CD4-positive, alpha-beta memory T cell (primary cell): ENCODE measurements around the gene DRC1. TPM values are rescaled to one million over a fixed set of nuclear protein-coding genes. Genes with fewer than 3 reads are reported as not detected.
"Not testable (repeated sequence)": the region's sequence is repeated elsewhere in the genome, so short reads cannot be mapped to it uniquely, and the experiment has no call there.

Experiments used
- CTCF ChIA-PET: fragments of 350-600 bp; sonication (Branson Sonifier 250); formaldehyde crosslinking; loops from one replicate; lab custom pipeline; 2021; ENCODE audit warnings: inconsistent platforms; ENCODE audit not compliant: partially characterized antibody; lab: Charles Lee
- POLR2A ChIA-PET: fragments of 350-600 bp; sonication (Branson Sonifier 250); formaldehyde crosslinking; loops from one replicate; lab custom pipeline; 2021; ENCODE audit not compliant: partially characterized antibody; lab: Charles Lee
- DNase-seq, 5 donors: peaks; one replicate each; pipeline versions ENCODE4 v3.0.0 to v3.0.0-alpha.2; 2020 to 2022; ENCODE audit warnings: mixed read lengths in 1 of 5
- H3K27ac ChIP-seq: one replicate; pipeline ENCODE4 v1.7.0; 2013; ENCODE audit warnings: low read depth, low read length
- H3K27me3 ChIP-seq: 2 replicates; pipeline ENCODE4 v1.7.0; 2013; ENCODE audit warnings: mild to moderate bottlenecking, low read length, moderate library complexity; ENCODE audit not compliant: insufficient read depth
- H3K36me3 ChIP-seq: 2 replicates; pipeline ENCODE4 v1.7.0; 2013; ENCODE audit warnings: mild to moderate bottlenecking, low read length, moderate library complexity; ENCODE audit not compliant: insufficient read depth
- H3K4me1 ChIP-seq: 2 replicates; pipeline ENCODE4 v1.7.0; 2013; ENCODE audit warnings: mild to moderate bottlenecking, low read length, moderate library complexity; ENCODE audit not compliant: insufficient read depth
- H3K4me3 ChIP-seq, 2 donors: one replicate each; pipeline ENCODE4 v1.7.0; 2013; ENCODE audit warnings: low read length in 2 of 2, mild to moderate bottlenecking in 1 of 2
- H3K9me3 ChIP-seq, 2 donors: one replicate each; pipeline ENCODE4 v1.7.0; 2013; ENCODE audit warnings: low read length in 2 of 2, control low read depth in 1 of 2; ENCODE audit not compliant: control insufficient read depth in 1 of 2
- H3K27ac Mint-ChIP-seq, 7 donors: one replicate each; pipeline ENCODE4 v1.8.0; 2020 to 2021; ENCODE audit warnings: mixed read lengths in 7 of 7, mild to moderate bottlenecking in 6 of 7, inconsistent platforms in 3 of 7, moderate library complexity in 3 of 7
- H3K27me3 Mint-ChIP-seq, 2 donors: one replicate each; pipeline ENCODE4 v1.8.0; 2020 to 2021; ENCODE audit warnings: mixed read lengths in 2 of 2
- H3K36me3 Mint-ChIP-seq, 2 donors: one replicate each; pipeline ENCODE4 v1.8.0; 2020 to 2021; ENCODE audit warnings: mixed read lengths in 2 of 2, inconsistent platforms in 1 of 2, mild to moderate bottlenecking in 1 of 2
- H3K4me1 Mint-ChIP-seq, 4 donors: one replicate each; pipeline ENCODE4 v1.8.0; 2020 to 2021; ENCODE audit warnings: mixed read lengths in 4 of 4, mild to moderate bottlenecking in 1 of 4
- H3K4me3 Mint-ChIP-seq, 8 donors: one replicate each; pipeline ENCODE4 v1.8.0; 2020 to 2021; ENCODE audit warnings: mixed read lengths in 8 of 8, mild to moderate bottlenecking in 7 of 8, moderate library complexity in 6 of 8, inconsistent platforms in 3 of 8
- H3K9me3 Mint-ChIP-seq, 8 donors: one replicate each; pipeline ENCODE4 v1.8.0; 2020 to 2021; ENCODE audit warnings: mixed read lengths in 8 of 8, mild to moderate bottlenecking in 5 of 8, inconsistent platforms in 3 of 8, moderate library complexity in 1 of 8
- intact Hi-C: fragments of 100-400 bp; cut with micrococcal nuclease; formaldehyde crosslinking; loops from one replicate; pipeline ENCODE4 v1.15.1; 2023
- polyA plus RNA-seq, 2 donors: library from polyadenylated mRNA; unstranded; fragments of 300-500 nt; fragmentation: Illumina TruSeq; gene quantifications; one replicate each; pipeline ENCODE4 v1.2.3, GENCODE V29; 2021
- total RNA-seq, 2 experiments: library from RNA; stranded (reverse); gene quantifications; one replicate each; pipeline ENCODE4 v1.2.3, GENCODE V29; 2021

DRC1 gene
- total and polyA plus RNA-seq, 4 experiments from 2014 or later, result not detected

DNA sequence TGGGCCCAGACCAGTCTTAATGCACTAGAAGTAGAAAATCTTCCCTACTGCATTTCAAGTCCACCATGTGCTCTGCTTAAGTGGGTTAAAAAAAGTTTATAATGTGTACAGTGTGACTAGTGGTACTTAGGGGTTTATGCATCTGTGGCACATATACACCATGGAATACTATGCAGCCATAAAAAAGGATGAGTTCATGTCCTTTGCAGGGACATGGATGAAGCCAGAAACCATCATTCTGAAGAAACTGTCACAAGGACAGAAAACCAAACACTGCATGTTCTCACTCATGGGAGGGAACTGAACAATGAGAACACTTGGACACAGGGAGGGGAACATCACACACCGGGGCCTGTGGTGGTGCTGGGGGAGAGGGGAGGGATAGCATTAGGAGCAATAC is 66.8 kb downstream of the DRC1 start:
- DNase-seq, H3K9me3 ChIP-seq, H3K27ac ChIP-seq, H3K4me3 Mint-ChIP-seq, H3K4me1 ChIP-seq, POLR2A ChIA-PET, H3K27me3 ChIP-seq, H3K36me3 ChIP-seq, H3K36me3 Mint-ChIP-seq, H3K4me3 ChIP-seq, H3K27me3 Mint-ChIP-seq, H3K4me1 Mint-ChIP-seq, intact Hi-C loops, H3K27ac Mint-ChIP-seq: not testable (repeated sequence)
- H3K9me3 Mint-ChIP-seq, result peaks cover 4 to 17% (median 14%) of the 10 kb centered on the region in 8 donors
- CTCF ChIA-PET, result interaction anchor here (1.1 kb wide), 1 partner anchor 477 kb away, joined by 3 read pairs; no protein-coding TSS in a partner anchor

DNA sequence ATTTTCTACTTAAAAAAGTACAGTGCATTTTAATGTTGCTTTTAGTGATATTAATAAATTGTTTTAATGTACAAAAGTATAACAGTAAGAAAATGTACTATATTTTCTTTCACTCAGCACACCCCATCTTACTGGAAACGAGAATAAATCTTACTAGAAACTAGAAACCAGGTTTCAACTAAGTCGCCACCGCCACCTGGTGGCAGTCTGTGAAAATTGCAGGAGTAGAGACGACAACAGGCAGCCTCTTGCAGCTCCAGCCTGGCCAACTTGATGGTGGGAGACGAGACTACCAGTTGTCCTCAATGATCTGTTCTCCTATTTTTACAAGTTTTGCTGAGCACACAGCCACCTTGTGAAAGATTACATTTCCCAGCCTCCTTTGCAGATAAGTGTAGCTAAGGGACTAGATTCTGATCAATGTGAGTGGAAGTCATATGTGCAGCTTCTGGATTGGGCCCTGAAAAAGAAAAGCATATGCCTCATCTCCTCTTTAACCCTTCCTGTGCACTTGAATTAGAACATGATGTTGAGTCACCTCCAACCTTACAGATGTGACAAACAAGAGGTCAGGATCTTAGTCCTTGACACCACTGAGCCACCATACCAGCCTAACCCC is 67.5 kb downstream of the DRC1 start:
- no peak overlapping the region for H3K4me3 ChIP-seq
- H3K9me3 Mint-ChIP-seq, result peaks cover 4 to 17% (median 14%) of the 10 kb centered on the region in 8 donors
- ChIA-PET POLR2A (no interaction called here), CTCF (interaction anchor here (1.1 kb wide), 1 partner anchor 478 kb away, joined by 3 read pairs; no protein-coding TSS in a partner anchor)
- no peaks in the 10 kb centered on the region for H3K4me1 Mint-ChIP-seq
- no peaks in the 10 kb centered on the region for H3K36me3 ChIP-seq
- H3K27me3 Mint-ChIP-seq, result peaks cover 1% of the 10 kb centered on the region in 2 donors
- intact Hi-C loops, result no loop called here
- H3K4me3 Mint-ChIP-seq, result no peak overlapping the region
- H3K4me1 ChIP-seq, result no peaks in the 10 kb centered on the region
- no peak overlapping the region for H3K27ac ChIP-seq
- no peaks in the 10 kb centered on the region for H3K27me3 ChIP-seq
- H3K9me3 ChIP-seq, result peaks cover 0 to 6% of the 10 kb centered on the region in 2 donors
- H3K27ac Mint-ChIP-seq, result no peak overlapping the region
- no peaks in the 10 kb centered on the region for H3K36me3 Mint-ChIP-seq
- DNase-seq, result peak in 4 of 5 donors; percentile 20 to 29 (median 24)

DNA sequence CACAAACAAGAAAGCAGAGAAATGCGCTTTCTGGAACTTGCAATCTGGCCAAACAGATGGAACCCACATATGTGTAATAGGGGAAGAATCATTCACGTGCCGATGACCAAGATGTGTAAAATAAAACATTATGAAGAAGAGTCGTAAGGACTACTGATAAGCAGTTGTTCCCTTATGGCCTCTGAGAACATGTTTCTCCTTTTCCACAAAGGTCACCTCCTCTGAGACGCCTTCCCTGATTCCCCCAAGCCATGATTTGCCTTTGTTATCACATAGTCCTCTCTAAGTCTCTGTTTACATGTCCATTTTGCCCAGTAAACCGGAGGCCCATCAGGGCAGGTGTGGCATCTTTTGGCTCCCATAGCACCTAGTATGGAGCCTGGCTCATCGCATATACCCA is 68.2 kb downstream of the DRC1 start:
- no peaks in the 10 kb centered on the region for H3K27me3 ChIP-seq
- intact Hi-C loops, result no loop called here
- peaks cover 4 to 17% (median 14%) of the 10 kb centered on the region in 8 donors for H3K9me3 Mint-ChIP-seq
- H3K36me3 ChIP-seq, result no peaks in the 10 kb centered on the region
- no peak overlapping the region for H3K4me3 ChIP-seq
- no peak overlapping the region for H3K27ac Mint-ChIP-seq
- H3K4me1 Mint-ChIP-seq, result no peaks in the 10 kb centered on the region
- peak overlapping the region in 1 of 8 donors; percentile 35 for H3K4me3 Mint-ChIP-seq
- no peaks in the 10 kb centered on the region for H3K4me1 ChIP-seq
- ChIA-PET CTCF (interaction anchor here (1.1 kb wide), 1 partner anchor 478 kb away, joined by 3 read pairs; no protein-coding TSS in a partner anchor), POLR2A (no interaction called here)
- H3K9me3 ChIP-seq, result peaks cover 0 to 6% of the 10 kb centered on the region in 2 donors
- no peak overlapping the region for H3K27ac ChIP-seq
- no peak for DNase-seq
- peaks cover 1% of the 10 kb centered on the region in 2 donors for H3K27me3 Mint-ChIP-seq
- no peaks in the 10 kb centered on the region for H3K36me3 Mint-ChIP-seq

DNA sequence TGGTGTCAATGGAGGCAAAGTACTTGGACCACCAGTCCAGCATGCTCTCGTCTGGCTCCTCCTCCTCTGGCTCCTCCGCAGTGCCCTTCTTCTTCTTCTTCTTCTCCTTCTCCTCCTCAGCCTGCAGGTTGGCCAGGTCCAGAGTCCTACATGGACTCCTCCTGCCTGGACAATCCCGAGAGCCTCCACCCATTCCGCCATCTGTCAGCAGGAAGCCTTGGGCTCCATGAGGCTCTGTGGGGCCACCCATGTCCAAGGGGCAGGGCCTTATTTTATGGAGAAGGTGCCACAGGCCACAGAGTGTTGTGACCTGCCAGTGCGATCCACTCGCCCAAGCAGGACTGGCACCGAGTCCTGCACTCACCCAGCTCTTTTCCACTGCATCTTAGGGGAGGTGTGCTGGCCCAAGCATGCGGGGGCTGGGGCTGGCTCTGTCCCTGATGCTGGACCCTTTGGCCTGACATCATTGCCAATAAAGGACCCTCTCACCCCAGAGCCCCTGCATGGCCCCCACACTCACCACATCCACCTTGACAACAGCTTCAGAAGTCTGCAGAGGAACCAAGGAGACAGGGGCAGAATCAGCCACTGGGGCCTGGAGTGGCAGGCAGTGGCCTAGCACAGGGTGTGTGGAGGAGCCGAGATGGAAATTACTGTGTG is 69.0 kb downstream of the DRC1 start:
- POLR2A ChIA-PET, result no interaction called here
- DNase-seq, result no peak
- Mint-ChIP-seq H3K27me3 (peaks cover 1% of the 10 kb centered on the region in 2 donors), H3K4me1 (peaks cover 0 to 1% (median 0%) of the 10 kb centered on the region in 4 donors), H3K9me3 (peaks cover 4 to 17% (median 14%) of the 10 kb centered on the region in 8 donors), H3K27ac (no peak overlapping the region), H3K4me3 (no peak overlapping the region), H3K36me3 (no peaks in the 10 kb centered on the region)
- CTCF ChIA-PET, result no interaction called here
- no peaks in the 10 kb centered on the region for H3K36me3 ChIP-seq
- intact Hi-C loops, result no loop called here
- no peak overlapping the region for H3K4me3 ChIP-seq
- H3K27ac ChIP-seq, result no peak overlapping the region
- H3K27me3 ChIP-seq, result no peaks in the 10 kb centered on the region
- H3K9me3 ChIP-seq, result peaks cover 0 to 6% of the 10 kb centered on the region in 2 donors
- no peaks in the 10 kb centered on the region for H3K4me1 ChIP-seq

DNA sequence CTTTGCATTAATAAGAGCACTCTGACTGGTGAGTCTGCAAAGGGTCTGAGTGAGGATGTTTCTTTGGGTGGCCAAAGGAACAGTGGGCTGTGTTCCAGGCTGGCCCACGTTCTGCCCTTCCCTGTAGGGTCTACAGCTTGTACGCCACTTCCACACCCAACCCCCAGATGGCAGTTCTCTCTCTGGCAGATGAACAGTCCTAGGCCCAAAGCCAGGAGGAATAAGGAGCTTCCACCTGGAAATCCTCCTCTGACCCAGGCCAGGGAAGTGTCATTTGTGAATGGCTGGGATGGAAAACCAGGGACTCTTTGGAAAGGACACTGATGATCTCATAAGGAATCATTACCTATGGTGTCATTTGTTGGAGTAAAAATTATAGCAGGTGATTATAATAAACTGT is 69.6 kb downstream of the DRC1 start:
- Mint-ChIP-seq H3K4me3 (no peak overlapping the region), H3K27me3 (peaks cover 1% of the 10 kb centered on the region in 2 donors)

DNA sequence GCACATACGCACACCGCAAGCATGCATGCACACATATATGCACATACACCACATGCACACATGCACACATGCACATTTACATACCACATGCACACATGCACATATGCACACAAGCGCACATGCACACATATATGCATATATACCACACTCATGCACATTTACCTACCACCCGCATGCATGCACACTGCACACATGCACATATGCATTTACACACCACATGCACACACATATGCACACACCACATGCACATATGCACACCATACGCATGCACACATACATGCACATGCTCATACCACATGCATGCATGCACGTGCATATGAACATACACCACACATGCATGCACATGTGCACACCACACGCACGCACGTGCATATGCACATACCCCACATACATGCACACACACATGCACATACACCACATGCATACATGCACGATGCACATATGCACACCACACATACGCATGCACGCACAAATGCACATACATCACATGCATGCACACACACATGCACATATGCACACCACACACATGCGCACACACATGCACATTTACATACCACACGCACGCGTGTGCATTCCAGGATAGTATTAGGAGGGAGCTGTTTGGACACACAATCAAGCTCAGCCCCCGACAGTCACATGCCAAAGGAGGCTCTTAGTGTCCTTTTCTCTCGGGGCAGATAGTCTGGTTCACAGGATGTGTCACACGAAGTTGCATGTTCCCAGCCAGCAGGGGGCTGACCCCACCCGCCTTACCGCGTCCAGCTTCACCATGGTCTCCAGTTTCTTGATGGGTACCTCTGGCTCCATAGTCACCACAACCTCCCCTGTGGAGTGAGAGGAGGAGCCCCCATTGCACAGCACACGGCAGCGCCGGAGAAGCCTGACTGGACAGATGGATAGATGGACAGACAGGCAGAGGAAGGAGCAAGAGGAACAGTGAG is 70.3 kb downstream of the DRC1 start:
- Histone ChIP-seq H3K36me3 (no peaks in the 10 kb centered on the region), H3K27me3 (no peaks in the 10 kb centered on the region), H3K9me3 (peaks cover 0 to 6% of the 10 kb centered on the region in 2 donors), H3K27ac (no peak overlapping the region), H3K4me3 (no peak overlapping the region), H3K4me1 (no peaks in the 10 kb centered on the region)
- Mint-ChIP-seq H3K36me3 (no peaks in the 10 kb centered on the region), H3K4me3 (no peak overlapping the region), H3K27me3 (peaks cover 1% of the 10 kb centered on the region in 2 donors), H3K9me3 (peaks cover 4 to 17% (median 14%) of the 10 kb centered on the region in 8 donors), H3K4me1 (peaks cover 0 to 1% (median 0%) of the 10 kb centered on the region in 4 donors), H3K27ac (no peak overlapping the region)
- ChIA-PET CTCF (interaction anchor here (0.6 kb wide), 1 partner anchor 13 kb away, joined by 4 read pairs; no protein-coding TSS in a partner anchor), POLR2A (no interaction called here)
- intact Hi-C loops, result no loop called here
- DNase-seq, result no peak

More for the DNA sequence above, 69.6 kb downstream of the DRC1 start:
- H3K9me3 ChIP-seq, result peaks cover 0 to 6% of the 10 kb centered on the region in 2 donors
- DNase-seq, result no peak
- no peaks in the 10 kb centered on the region for H3K27me3 ChIP-seq
- H3K36me3 Mint-ChIP-seq, result no peaks in the 10 kb centered on the region
- H3K4me1 ChIP-seq, result no peaks in the 10 kb centered on the region
- H3K27ac ChIP-seq, result no peak overlapping the region
- ChIA-PET CTCF (no interaction called here), POLR2A (no interaction called here)
- H3K4me1 Mint-ChIP-seq, result peaks cover 0 to 1% (median 0%) of the 10 kb centered on the region in 4 donors
- no peaks in the 10 kb centered on the region for H3K36me3 ChIP-seq
- no peak overlapping the region for H3K4me3 ChIP-seq
- no peak overlapping the region for H3K27ac Mint-ChIP-seq
- H3K9me3 Mint-ChIP-seq, result peaks cover 4 to 17% (median 14%) of the 10 kb centered on the region in 8 donors
- intact Hi-C loops, result no loop called here
